ENCODE measurements around the gene SEMA7A. TPM values are rescaled to one million over a fixed set of nuclear protein-coding genes. Genes with fewer than 3 reads are reported as not detected.

The SEMA7A gene
- total RNA-seq, 1 donor from 2014 or later: 0.51 TPM

- TF ChIP-seq CTCF (IDR thresholded peaks at IDR 0.05): no peak
- H3K4me3 Mint-ChIP-seq (ENCODE audit: unreplicated experiment): no peak overlapping the region
- H3K9me3 Mint-ChIP-seq (ENCODE audit: unreplicated experiment): no peaks in the 10 kb centered on the region
- H3K27me3 Mint-ChIP-seq (ENCODE audit: unreplicated experiment): no peaks in the 10 kb centered on the region
- no peak for DNase-seq (ENCODE audit: extremely low spot score, unreplicated experiment)
- H3K27ac Mint-ChIP-seq (ENCODE audit: unreplicated experiment): no peak overlapping the region
- no peaks in the 10 kb centered on the region for H3K36me3 Mint-ChIP-seq (ENCODE audit: unreplicated experiment)
- peaks cover 16% of the 10 kb centered on the region for H3K4me1 Mint-ChIP-seq (ENCODE audit: unreplicated experiment)
These were observed 17.5 kb downstream of the SEMA7A start for GRCh38 chr15:74415966-74416916.

GRCh38 chr15:74414603-74415338, 19.0 kb downstream of the SEMA7A start:
- Mint-ChIP-seq H3K36me3 (ENCODE audit: unreplicated experiment) (no peaks in the 10 kb centered on the region), H3K27ac (ENCODE audit: unreplicated experiment) (no peak overlapping the region), H3K4me1 (ENCODE audit: unreplicated experiment) (peaks cover 6% of the 10 kb centered on the region), H3K4me3 (ENCODE audit: unreplicated experiment) (no peak overlapping the region), H3K9me3 (ENCODE audit: unreplicated experiment) (no peaks in the 10 kb centered on the region), H3K27me3 (ENCODE audit: unreplicated experiment) (no peaks in the 10 kb centered on the region)
- TF ChIP-seq CTCF (IDR thresholded peaks at IDR 0.05): no peak
- no peak for DNase-seq (ENCODE audit: extremely low spot score, unreplicated experiment)

- H3K4me1 Mint-ChIP-seq (ENCODE audit: unreplicated experiment): peaks cover 2% of the 10 kb centered on the region
- H3K27me3 Mint-ChIP-seq (ENCODE audit: unreplicated experiment): no peaks in the 10 kb centered on the region
- no peak for DNase-seq (ENCODE audit: extremely low spot score, unreplicated experiment)
- H3K27ac Mint-ChIP-seq (ENCODE audit: unreplicated experiment): no peak overlapping the region
- H3K9me3 Mint-ChIP-seq (ENCODE audit: unreplicated experiment): no peaks in the 10 kb centered on the region
- H3K36me3 Mint-ChIP-seq (ENCODE audit: unreplicated experiment): no peaks in the 10 kb centered on the region
- no peak for TF ChIP-seq CTCF (IDR thresholded peaks at IDR 0.05)
- no peak overlapping the region for H3K4me3 Mint-ChIP-seq (ENCODE audit: unreplicated experiment)
These were observed 19.6 kb downstream of the SEMA7A start for GRCh38 chr15:74414081-74414580.

- H3K36me3 Mint-ChIP-seq (ENCODE audit: unreplicated experiment): no peaks in the 10 kb centered on the region
- H3K27ac Mint-ChIP-seq (ENCODE audit: unreplicated experiment): no peak overlapping the region
- H3K9me3 Mint-ChIP-seq (ENCODE audit: unreplicated experiment): no peaks in the 10 kb centered on the region
- no peak for DNase-seq (ENCODE audit: extremely low spot score, unreplicated experiment)
- no peak overlapping the region for H3K4me3 Mint-ChIP-seq (ENCODE audit: unreplicated experiment)
- peaks cover under 1% of the 10 kb centered on the region for H3K4me1 Mint-ChIP-seq (ENCODE audit: unreplicated experiment)
- no peak for TF ChIP-seq CTCF (IDR thresholded peaks at IDR 0.05)
- H3K27me3 Mint-ChIP-seq (ENCODE audit: unreplicated experiment): no peaks in the 10 kb centered on the region
These were observed 20.2 kb downstream of the SEMA7A start for GRCh38 chr15:74413350-74414080.

All from osteocyte (in vitro differentiated cells).